T-helper 1 cell treated with Interleukin-12 subunit alpha and Interleukin-12 subunit beta and Interleukin-4 antibody, amounts not matched to agents 30 ng/mL and 1 ng/mL, for 36 hours (primary cell): ENCODE measurements around the gene CASTOR1. TPM values are rescaled to one million over a fixed set of nuclear protein-coding genes. Genes with fewer than 3 reads are reported as not detected.

Experiments used
- total RNA-seq: library from RNA; stranded (reverse); gene quantifications from 2 replicates; pipeline ENCODE4 v1.2.3, GENCODE V29; 2022

The CASTOR1 gene
- total RNA-seq, 1 donor from 2014 or later = 17.5 TPM

Other genes starting within 250 kb of the CASTOR1 start
- gene HORMAD2, start 209.0 kb downstream of the CASTOR1 start, total RNA-seq = 0.10 TPM in 1 of 2 replicates, not detected in the other
- gene LIF, start 42.7 kb downstream of the CASTOR1 start, total RNA-seq = 208 and 211 TPM in 2 replicates
- 193 and 195 TPM in 2 replicates for gene OSM, start 22.7 kb downstream of the CASTOR1 start, total RNA-seq
- gene TBC1D10A, start 37.4 kb upstream of the CASTOR1 start, total RNA-seq = 46.7 and 51.8 TPM in 2 replicates
- 260 and 266 TPM in 2 replicates for gene SF3A1, start 67.4 kb upstream of the CASTOR1 start, total RNA-seq
- 4.6 and 5.4 TPM in 2 replicates for gene CCDC157, start 67.5 kb upstream of the CASTOR1 start, total RNA-seq
- 9.3 and 9.5 TPM in 2 replicates for gene RNF215, start 97.9 kb upstream of the CASTOR1 start, total RNA-seq
- gene SEC14L2, start 107.5 kb upstream of the CASTOR1 start, total RNA-seq = 11.1 and 12.2 TPM in 2 replicates
- gene MTFP1, start 136.3 kb upstream of the CASTOR1 start, total RNA-seq = 43.1 and 43.8 TPM in 2 replicates
- 0.22 TPM in 1 of 2 replicates, not detected in the other for gene SEC14L3, start 182.5 kb upstream of the CASTOR1 start, total RNA-seq
- gene SEC14L4, start 216.2 kb upstream of the CASTOR1 start, total RNA-seq = not detected in 2 replicates